NOMO-1 treated with DMSO at 0.1 percent for 48 hours (cell line): Measurements from ENCODE around the gene XPO6.
"Not testable (repeated sequence)": the region's sequence is repeated elsewhere in the genome, so short reads cannot be mapped to it uniquely, and the experiment has no call there.

Experiments
- DNase-seq: peaks from one replicate; lab custom pipeline; 2025; ENCODE audit not compliant: unreplicated experiment; lab: John Stamatoyannopoulos, UW

Gene XPO6

GRCh38 chr16:28117168-28117565, 94.6 kb downstream of the XPO6 start:
- DNase-seq, result no peak

- not testable (repeated sequence) for DNase-seq
Measured at GRCh38 chr16:28115866-28116265, 95.9 kb downstream of the XPO6 start.

GRCh38 chr16:28112908-28113307, 98.9 kb downstream of the XPO6 start:
- DNase-seq, result no peak

GRCh38 chr16:28110977-28111376, 100.8 kb downstream of the XPO6 start:
- DNase-seq, result no peak

GRCh38 chr16:28110479-28110878, 101.3 kb downstream of the XPO6 start:
- DNase-seq, result peak; percentile 95

- DNase-seq, result peak; percentile 73
Measured at GRCh38 chr16:28110074-28110473, 101.7 kb downstream of the XPO6 start.

GRCh38 chr16:28108590-28109247, 103.0 kb downstream of the XPO6 start:
- DNase-seq, result peak; percentile 59

GRCh38 chr16:28107232-28107631, 104.5 kb downstream of the XPO6 start:
- DNase-seq, result no peak

GRCh38 chr16:28106467-28107215, 105.1 kb downstream of the XPO6 start:
- peak; percentile 65 for DNase-seq

GRCh38 chr16:28105954-28106353, 105.8 kb downstream of the XPO6 start:
- DNase-seq, result no peak

- no peak for DNase-seq
Measured at GRCh38 chr16:28105297-28105696, 106.5 kb downstream of the XPO6 start.

GRCh38 chr16:28104404-28104803, 107.4 kb downstream of the XPO6 start:
- DNase-seq, result no peak

- no peak for DNase-seq
Measured at GRCh38 chr16:28103516-28104170, 108.1 kb downstream of the XPO6 start.

GRCh38 chr16:28101533-28101890, 110.3 kb downstream of the XPO6 start:
- no peak for DNase-seq

GRCh38 chr16:28100810-28101532, 110.8 kb downstream of the XPO6 start:
- DNase-seq, result no peak

GRCh38 chr16:28098959-28099945, 112.5 kb downstream of the XPO6 start:
- no peak for DNase-seq

- no peak for DNase-seq
Measured at GRCh38 chr16:28098171-28098958, 113.4 kb downstream of the XPO6 start.

GRCh38 chr16:28096983-28097899, 114.5 kb downstream of the XPO6 start:
- DNase-seq, result no peak

- no peak for DNase-seq
Measured at GRCh38 chr16:28093385-28093725, 118.4 kb downstream of the XPO6 start.
